Astrocyte of the hippocampus (primary cell): ENCODE measurements around the gene NAA16.

Experiments
- DNase-seq: peaks from one replicate; pipeline ENCODE4 v3.0.0; 2011; ENCODE audit warnings: low read depth, low spot score

NAA16 gene

GRCh38 chr13:41304551-41304950 lies 6.5 kb upstream of the NAA16 start:
- no peak for DNase-seq

GRCh38 chr13:41306271-41307145 lies 4.6 kb upstream of the NAA16 start:
- no peak for DNase-seq

- no peak for DNase-seq
These were observed 3.0 kb upstream of the NAA16 start for GRCh38 chr13:41307884-41308640.

GRCh38 chr13:41311406-41312175 lies 524 bp downstream of the NAA16 start:
- peak; percentile 67 for DNase-seq

- peak; percentile 67 for DNase-seq
These were observed 1.1 kb downstream of the NAA16 start for GRCh38 chr13:41312176-41312500.

- no peak for DNase-seq
These were observed 2.0 kb downstream of the NAA16 start for GRCh38 chr13:41313117-41313516.

- no peak for DNase-seq
These were observed 2.7 kb downstream of the NAA16 start for GRCh38 chr13:41313659-41314197.

GRCh38 chr13:41315443-41316047 lies 4.5 kb downstream of the NAA16 start:
- no peak for DNase-seq

- no peak for DNase-seq
These were observed 6.2 kb downstream of the NAA16 start for GRCh38 chr13:41317243-41317642.

GRCh38 chr13:41325752-41326151 lies 14.7 kb downstream of the NAA16 start:
- DNase-seq: no peak

GRCh38 chr13:41326661-41327060 lies 15.6 kb downstream of the NAA16 start:
- no peak for DNase-seq

GRCh38 chr13:41327994-41328790 lies 17.1 kb downstream of the NAA16 start:
- no peak for DNase-seq

- DNase-seq: no peak
These were observed 21.8 kb downstream of the NAA16 start for GRCh38 chr13:41332829-41333228.

- no peak for DNase-seq
These were observed 23.7 kb downstream of the NAA16 start for GRCh38 chr13:41334810-41335209.

GRCh38 chr13:41344358-41344757 lies 33.3 kb downstream of the NAA16 start:
- no peak for DNase-seq

GRCh38 chr13:41345165-41345913 lies 34.3 kb downstream of the NAA16 start:
- no peak for DNase-seq

- no peak for DNase-seq
These were observed 35.0 kb downstream of the NAA16 start for GRCh38 chr13:41345914-41346589.

- peak; percentile 77 for DNase-seq
These were observed 42.1 kb downstream of the NAA16 start for GRCh38 chr13:41352935-41353840.
